Measurements from ENCODE around the gene TBC1D9B. TPM values are rescaled to one million over a fixed set of nuclear protein-coding genes. Genes with fewer than 3 reads are reported as not detected.

Gene TBC1D9B
- total and polyA plus RNA-seq, 2 experiments from 2014 or later: 77.0 to 97.3 TPM

DNA sequence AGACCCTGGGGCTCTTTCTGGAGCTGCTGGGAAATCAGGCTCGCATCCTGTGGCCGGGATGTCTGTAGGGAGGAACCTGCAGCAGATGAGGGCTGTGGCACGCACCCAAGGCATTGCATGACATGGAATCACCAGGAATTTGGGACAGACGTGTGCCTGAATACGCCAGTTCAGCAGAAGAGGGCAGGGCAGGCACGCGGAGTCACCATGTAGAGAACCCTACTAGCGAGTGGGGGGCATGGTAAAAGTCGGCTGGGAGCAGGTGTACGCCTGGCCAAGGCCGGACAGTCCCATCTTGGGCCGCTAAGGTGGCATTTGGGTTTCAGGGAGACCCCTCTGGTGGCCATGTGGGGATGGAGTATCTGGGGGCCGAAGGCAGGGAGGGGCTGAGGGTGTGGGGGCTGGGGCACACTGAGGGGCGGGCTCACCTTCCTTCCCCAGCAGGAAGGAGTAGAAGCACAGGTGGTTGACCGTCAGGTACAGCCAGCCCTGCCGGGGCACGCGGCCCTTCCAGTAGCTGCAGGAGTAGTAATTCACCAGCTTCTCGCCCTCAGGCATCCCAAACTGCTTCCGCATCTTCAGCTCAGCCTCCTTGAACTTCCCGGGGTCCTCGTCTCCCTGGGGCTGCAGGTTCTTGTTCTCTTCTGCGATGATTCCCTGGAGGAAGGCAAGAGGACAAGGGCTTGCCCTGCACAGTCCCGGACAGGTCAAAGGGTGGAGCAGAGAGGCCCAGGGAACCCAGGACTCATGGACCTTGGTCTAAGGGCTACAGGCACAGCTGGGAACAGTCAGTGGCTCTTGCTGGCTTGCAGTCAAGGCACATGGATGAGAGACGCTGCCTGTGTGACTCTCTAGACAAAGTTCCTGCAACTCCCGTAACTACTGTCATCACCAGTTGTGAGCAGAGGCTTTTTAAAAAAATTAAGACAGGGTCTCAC is 13.5 kb downstream of the TBC1D9B start:
- WGBS (ENCODE audit: low lambda C conversion rate, missing lambda C conversion rate): 92% methylated on average over 26 of the region's 26 CpGs
- Histone ChIP-seq H3K4me2 (no peak overlapping the region), H3K27me3 (no peaks in the 10 kb centered on the region), H4K20me1 (ENCODE audit: insufficient read depth, poor library complexity, severe bottlenecking) (no peaks in the 10 kb centered on the region), H3K27ac (no peak overlapping the region), H3K79me2 (no peaks in the 10 kb centered on the region), H2AFZ (no peak overlapping the region), H3K9me3 (ENCODE audit: low read depth) (no peaks in the 10 kb centered on the region), H3K36me3 (replicated peaks; ENCODE audit: insufficient read depth, low read depth) (no peaks in the 10 kb centered on the region), H3K4me3 (no peak overlapping the region), H3K4me1 (ENCODE audit: insufficient read depth) (no peaks in the 10 kb centered on the region), H3K9me2 (replicated peaks; ENCODE audit: insufficient read depth) (no peaks in the 10 kb centered on the region)
- DNase-seq (ENCODE audit: low spot score): no peak
- TF ChIP-seq EZH2 (IDR thresholded peaks at IDR 0.05; ENCODE audit: borderline replicate concordance) (no peak), EZH2phosphoT487 (IDR thresholded peaks at IDR 0.05; ENCODE audit: low read depth, severe bottlenecking, unreplicated experiment) (no peak), CTCF (IDR thresholded peaks at IDR 0.05; ENCODE audit: poor library complexity) (no peak)

DNA sequence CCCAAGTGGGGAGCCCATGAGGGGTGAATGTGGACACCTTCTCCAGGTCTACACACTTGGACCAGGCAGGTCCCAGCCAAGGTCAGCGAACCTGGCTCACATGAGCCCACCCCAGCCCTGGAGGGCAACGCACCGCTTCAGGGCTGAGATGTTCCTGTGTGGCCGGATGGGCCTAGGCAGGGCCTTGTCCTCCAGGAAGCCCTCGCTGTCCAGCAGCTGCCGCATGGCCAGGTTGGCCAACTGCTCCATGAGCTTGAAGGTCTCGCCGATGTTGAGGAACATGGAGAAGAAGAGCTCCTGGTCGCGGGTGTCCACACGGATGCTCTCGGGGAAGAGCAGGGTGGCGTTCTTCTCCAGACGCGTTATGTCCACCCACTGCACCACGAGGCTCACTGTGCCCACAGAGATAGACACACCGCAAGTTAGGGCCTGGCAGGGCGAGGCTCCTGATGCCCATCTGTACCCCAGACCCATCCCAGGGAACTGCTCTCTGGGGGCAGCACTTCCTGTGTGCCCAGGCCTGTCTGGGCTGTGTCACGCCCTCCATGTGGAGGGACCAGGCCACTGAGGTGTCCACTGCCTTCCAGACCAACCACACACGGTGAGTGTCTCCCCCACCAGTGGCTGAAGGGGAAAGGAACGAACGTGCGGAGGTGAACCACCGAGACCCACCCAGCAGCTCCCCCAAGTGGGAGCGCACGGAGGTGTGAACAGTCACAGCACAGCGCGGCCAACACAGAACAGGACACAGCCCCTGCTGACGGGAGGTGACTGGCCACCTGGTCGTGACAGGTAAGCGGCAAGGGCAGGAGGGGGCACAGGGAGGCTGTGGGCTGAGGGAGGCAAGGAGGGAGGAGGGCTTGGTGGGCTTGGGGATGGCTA is 14.4 kb downstream of the TBC1D9B start:
- 95% methylated on average over 31 of the region's 31 CpGs for WGBS (ENCODE audit: low lambda C conversion rate, missing lambda C conversion rate)
- H3K36me3 ChIP-seq (replicated peaks; ENCODE audit: insufficient read depth, low read depth): no peaks in the 10 kb centered on the region
- H3K9me2 ChIP-seq (replicated peaks; ENCODE audit: insufficient read depth): no peaks in the 10 kb centered on the region
- H2AFZ ChIP-seq: no peak overlapping the region
- no peak overlapping the region for H3K27ac ChIP-seq
- no peaks in the 10 kb centered on the region for H4K20me1 ChIP-seq (ENCODE audit: insufficient read depth, poor library complexity, severe bottlenecking)
- H3K4me2 ChIP-seq: no peak overlapping the region
- TF ChIP-seq EZH2phosphoT487 (IDR thresholded peaks at IDR 0.05; ENCODE audit: low read depth, severe bottlenecking, unreplicated experiment) (no peak), EZH2 (IDR thresholded peaks at IDR 0.05; ENCODE audit: borderline replicate concordance) (no peak), CTCF (IDR thresholded peaks at IDR 0.05; ENCODE audit: poor library complexity) (no peak)
- no peaks in the 10 kb centered on the region for H3K27me3 ChIP-seq
- H3K9me3 ChIP-seq (ENCODE audit: low read depth): no peaks in the 10 kb centered on the region
- DNase-seq (ENCODE audit: low spot score): no peak
- no peak overlapping the region for H3K4me3 ChIP-seq
- H3K4me1 ChIP-seq (ENCODE audit: insufficient read depth): no peaks in the 10 kb centered on the region
- H3K79me2 ChIP-seq: no peaks in the 10 kb centered on the region

DNA sequence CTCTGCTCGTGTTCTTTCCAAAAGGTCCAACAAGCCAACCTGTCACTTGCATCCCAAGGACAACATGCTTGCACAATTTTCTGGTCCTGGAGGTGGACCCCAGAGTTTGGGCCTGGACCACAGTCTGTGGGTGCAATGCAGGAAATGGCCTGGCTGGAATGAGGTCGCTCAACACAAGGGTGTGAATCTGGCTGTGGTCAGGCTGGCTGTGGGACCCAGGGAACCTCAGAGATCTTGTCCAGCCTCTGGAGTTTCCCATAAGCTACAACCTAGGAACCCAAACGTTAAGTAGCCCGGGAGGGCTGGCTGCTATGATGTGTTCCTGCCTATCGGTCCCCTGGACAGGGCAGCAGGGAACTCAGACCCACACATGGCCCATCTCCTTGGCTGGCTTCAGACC is 15.4 kb downstream of the TBC1D9B start:
- H3K36me3 ChIP-seq (replicated peaks; ENCODE audit: insufficient read depth, low read depth): no peaks in the 10 kb centered on the region
- no peak for DNase-seq (ENCODE audit: low spot score)
- 90% methylated on average over 5 of the region's 5 CpGs for WGBS (ENCODE audit: low lambda C conversion rate, missing lambda C conversion rate)

More for the DNA sequence above, 15.4 kb downstream of the TBC1D9B start:
- H4K20me1 ChIP-seq (ENCODE audit: insufficient read depth, poor library complexity, severe bottlenecking): no peaks in the 10 kb centered on the region
- no peak overlapping the region for H2AFZ ChIP-seq
- H3K4me2 ChIP-seq: no peak overlapping the region
- TF ChIP-seq CTCF (IDR thresholded peaks at IDR 0.05; ENCODE audit: poor library complexity) (no peak), EZH2 (IDR thresholded peaks at IDR 0.05; ENCODE audit: borderline replicate concordance) (no peak), EZH2phosphoT487 (IDR thresholded peaks at IDR 0.05; ENCODE audit: low read depth, severe bottlenecking, unreplicated experiment) (no peak)
- H3K9me2 ChIP-seq (replicated peaks; ENCODE audit: insufficient read depth): no peaks in the 10 kb centered on the region
- no peak overlapping the region for H3K27ac ChIP-seq
- no peak overlapping the region for H3K4me3 ChIP-seq
- no peaks in the 10 kb centered on the region for H3K27me3 ChIP-seq
- no peaks in the 10 kb centered on the region for H3K9me3 ChIP-seq (ENCODE audit: low read depth)
- H3K4me1 ChIP-seq (ENCODE audit: insufficient read depth): no peaks in the 10 kb centered on the region
- no peaks in the 10 kb centered on the region for H3K79me2 ChIP-seq

Measured in hepatocyte (in vitro differentiated cells).